Tibial artery (tissue), 4 donors: ENCODE results near the gene PARP16.
A peak's percentile ranks its signal among the peaks of the same experiment; 100 is the strongest.

Experiments
- DNase-seq, 2 donors: peaks; one replicate each; pipeline ENCODE4 v3.0.0-alpha.2; 2019
- H3K27ac ChIP-seq, 2 donors: fragments of 200-600 bp; sonication (generic) in 1 of 2; 1 replicate in 1 of 2; 2 replicates in 1 of 2; pipeline ENCODE4 v1.5.1; 2018 to 2019; ENCODE audit warnings: mild to moderate bottlenecking in 1 of 2
- H3K27me3 ChIP-seq, 2 donors: fragments of 200-600 bp; sonication (generic) in 1 of 2; one replicate each; pipeline versions ENCODE4 v1.5.1 to v1.6.0; 2016 to 2019
- H3K36me3 ChIP-seq, 3 donors: fragments of 200-600 bp; sonication (generic) in 2 of 3; one replicate each; pipeline ENCODE4 v1.5.1; 2016 to 2019; ENCODE audit warnings: mild to moderate bottlenecking in 2 of 3
- H3K4me1 ChIP-seq, 4 donors: fragments of 200-600 bp; sonication (generic) in 2 of 4; 1 replicate in 3 of 4; 2 replicates in 1 of 4; pipeline ENCODE4 v1.5.1; 2016 to 2019
- H3K4me3 ChIP-seq, 2 donors: fragments of 200-600 bp; sonication (generic) in 1 of 2; 1 replicate in 1 of 2; 2 replicates in 1 of 2; pipeline ENCODE4 v1.5.1; 2018 to 2019; ENCODE audit warnings: mild to moderate bottlenecking in 2 of 2
- H3K9me3 ChIP-seq, 3 donors: fragments of 200-600 bp; sonication (generic) in 1 of 3; one replicate each; pipeline ENCODE4 v1.5.1; 2016 to 2019
- intact Hi-C: fragments of 100-400 bp; cut with DNase I; formaldehyde crosslinking; loops from one replicate; pipeline ENCODE4 v1.15.0; 2023; ENCODE audit warnings: low total_unique reads
- TF ChIP-seq, protein P1 (sequence below), 2 experiments: fragments of 200-600 bp in 1 of 2; fragments of 450-650 bp in 1 of 2; IDR thresholded peaks; one replicate each; pipeline ENCODE4 v1.5.1; 2017 to 2019; ENCODE audit warnings: antibody characterized with exemption in 2 of 2, mild to moderate bottlenecking in 1 of 2, moderate library complexity in 1 of 2

Gene PARP16

GRCh38 chr15:65286704-65287519 lies at the start of gene PARP16:
TSS of gene PARP16 (minus strand) at chr15:65286883. CDS start at chr15:65286426, 457 bp downstream.
- DNase-seq, result peak; percentile 84 to 96
- TF ChIP-seq, protein P1, sequence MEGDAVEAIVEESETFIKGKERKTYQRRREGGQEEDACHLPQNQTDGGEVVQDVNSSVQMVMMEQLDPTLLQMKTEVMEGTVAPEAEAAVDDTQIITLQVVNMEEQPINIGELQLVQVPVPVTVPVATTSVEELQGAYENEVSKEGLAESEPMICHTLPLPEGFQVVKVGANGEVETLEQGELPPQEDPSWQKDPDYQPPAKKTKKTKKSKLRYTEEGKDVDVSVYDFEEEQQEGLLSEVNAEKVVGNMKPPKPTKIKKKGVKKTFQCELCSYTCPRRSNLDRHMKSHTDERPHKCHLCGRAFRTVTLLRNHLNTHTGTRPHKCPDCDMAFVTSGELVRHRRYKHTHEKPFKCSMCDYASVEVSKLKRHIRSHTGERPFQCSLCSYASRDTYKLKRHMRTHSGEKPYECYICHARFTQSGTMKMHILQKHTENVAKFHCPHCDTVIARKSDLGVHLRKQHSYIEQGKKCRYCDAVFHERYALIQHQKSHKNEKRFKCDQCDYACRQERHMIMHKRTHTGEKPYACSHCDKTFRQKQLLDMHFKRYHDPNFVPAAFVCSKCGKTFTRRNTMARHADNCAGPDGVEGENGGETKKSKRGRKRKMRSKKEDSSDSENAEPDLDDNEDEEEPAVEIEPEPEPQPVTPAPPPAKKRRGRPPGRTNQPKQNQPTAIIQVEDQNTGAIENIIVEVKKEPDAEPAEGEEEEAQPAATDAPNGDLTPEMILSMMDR (IDR thresholded peaks at IDR 0.05), result peak; percentile 35 to 52
- intact Hi-C loops, result no loop called here

GRCh38 chr15:65335278-65336055 lies 48.8 kb upstream of the PARP16 start:
- H3K27ac ChIP-seq, result no peak overlapping the region
- no peaks in the 10 kb centered on the region for H3K36me3 ChIP-seq
- H3K4me1 ChIP-seq, result no peaks in the 10 kb centered on the region
- intact Hi-C loops, result no loop called here
- TF ChIP-seq, protein P1 (IDR thresholded peaks at IDR 0.05), result no peak
- H3K4me3 ChIP-seq, result no peak overlapping the region
- H3K9me3 ChIP-seq, result no peaks in the 10 kb centered on the region
- DNase-seq, result no peak
- H3K27me3 ChIP-seq, result peaks cover 0 to 65% of the 10 kb centered on the region in 2 donors

More at GRCh38 chr15:65286704-65287519, at the start of gene PARP16:
- Histone ChIP-seq H3K36me3 (peaks cover 0 to 8% (median 0%) of the 10 kb centered on the region in 3 donors), H3K27me3 (no peaks in the 10 kb centered on the region), H3K4me3 (peak within 1 kb of the TSS; percentile 64 to 81), H3K4me1 (peaks cover 0 to 23% (median 14%) of the 10 kb centered on the region in 4 donors), H3K9me3 (no peaks in the 10 kb centered on the region), H3K27ac (peak within 1 kb of the TSS; percentile 86 to 87)

- Histone ChIP-seq H3K4me3 (no peak overlapping the region), H3K36me3 (no peaks in the 10 kb centered on the region), H3K4me1 (no peaks in the 10 kb centered on the region), H3K9me3 (no peaks in the 10 kb centered on the region), H3K27ac (no peak overlapping the region), H3K27me3 (peaks cover 0 to 67% of the 10 kb centered on the region in 2 donors)
- TF ChIP-seq, protein P1 (IDR thresholded peaks at IDR 0.05), result no peak
- intact Hi-C loops, result loop anchor here (5.0 kb wide), 1 partner anchor 38 kb away; no protein-coding TSS in a partner anchor
- DNase-seq, result no peak
Observed at GRCh38 chr15:65334586-65335231, 48.0 kb upstream of the PARP16 start.

- no peaks in the 10 kb centered on the region for H3K36me3 ChIP-seq
- no peak for DNase-seq
- intact Hi-C loops, result loop anchor here (5.0 kb wide), 1 partner anchor 38 kb away; no protein-coding TSS in a partner anchor
- TF ChIP-seq, protein P1 (IDR thresholded peaks at IDR 0.05), result no peak
- H3K4me1 ChIP-seq, result no peaks in the 10 kb centered on the region
- H3K4me3 ChIP-seq, result no peak overlapping the region
- no peak overlapping the region for H3K27ac ChIP-seq
- no peaks in the 10 kb centered on the region for H3K9me3 ChIP-seq
- H3K27me3 ChIP-seq, result peaks cover 0 to 59% of the 10 kb centered on the region in 2 donors
Observed at GRCh38 chr15:65333856-65334255, 47.2 kb upstream of the PARP16 start.

GRCh38 chr15:65333148-65333820 lies 46.6 kb upstream of the PARP16 start:
- TF ChIP-seq, protein P1 (IDR thresholded peaks at IDR 0.05), result no peak
- Histone ChIP-seq H3K4me1 (no peaks in the 10 kb centered on the region), H3K27ac (no peak overlapping the region), H3K36me3 (no peaks in the 10 kb centered on the region), H3K4me3 (no peak overlapping the region), H3K9me3 (no peaks in the 10 kb centered on the region), H3K27me3 (peaks cover 0 to 54% of the 10 kb centered on the region in 2 donors)
- no peak for DNase-seq
- intact Hi-C loops, result loop anchor here (5.0 kb wide), 1 partner anchor 39 kb away; no protein-coding TSS in a partner anchor
